Neural cell (in vitro differentiated cells): ENCODE data around the gene GORASP2. TPM values are rescaled to one million over a fixed set of nuclear protein-coding genes. Genes with fewer than 3 reads are reported as not detected.

Source experiments
- H2AFZ ChIP-seq: fragments of 200-600, 300-800 bp; sonication (generic), shearing (Covaris generic); 2 replicates; pipeline ENCODE4 v1.6.0; 2014; ENCODE audit warnings: low read depth, mild to moderate bottlenecking, antibody characterized with exemption, low read length, moderate library complexity
- H3F3A ChIP-seq: fragments of 200-600 bp; shearing (Covaris generic); 2 replicates; pipeline ENCODE4 v1.6.1; 2016; ENCODE audit warnings: mild to moderate bottlenecking, moderate library complexity, mixed read lengths, antibody characterized with exemption, low read length; ENCODE audit not compliant: insufficient read depth, poor library complexity, severe bottlenecking
- H3K27ac ChIP-seq: fragments of 200-600, 300-800 bp; sonication (generic), shearing (Covaris generic); 2 replicates; pipeline ENCODE4 v1.5.1; 2014; ENCODE audit warnings: mild to moderate bottlenecking, low read length, moderate library complexity
- H3K27me3 ChIP-seq: fragments of 300-800, 200-600 bp; sonication (generic), shearing (Covaris generic); 2 replicates; pipeline ENCODE4 v1.6.0; 2014; ENCODE audit warnings: mild to moderate bottlenecking, low read depth, low read length, moderate library complexity; ENCODE audit not compliant: insufficient read depth
- H3K36me3 ChIP-seq: fragments of 300-800, 200-600 bp; sonication (generic), shearing (Covaris generic); 2 replicates; pipeline ENCODE4 v1.5.1; 2014; ENCODE audit warnings: mild to moderate bottlenecking, antibody characterized with exemption, low read length, moderate library complexity; ENCODE audit not compliant: insufficient read depth
- H3K4me2 ChIP-seq: fragments of 300-800, 200-600 bp; sonication (generic), shearing (Covaris generic); 2 replicates; pipeline ENCODE4 v1.6.0; 2014; ENCODE audit warnings: mild to moderate bottlenecking, low read length
- H3K4me3 ChIP-seq: fragments of 300-800, 200-600 bp; sonication (generic), shearing (Covaris generic); 2 replicates; pipeline ENCODE4 v1.5.1; 2014; ENCODE audit warnings: mild to moderate bottlenecking, low read length, moderate library complexity
- H3K79me2 ChIP-seq: fragments of 200-600 bp; shearing (Covaris generic); replicated peaks from 2 replicates; pipeline ENCODE4 v1.6.0; 2014; ENCODE audit warnings: mild to moderate bottlenecking, low read length, moderate library complexity; ENCODE audit not compliant: insufficient read depth
- H3K9ac ChIP-seq: fragments of 300-800, 200-600 bp; sonication (generic), shearing (Covaris generic); 2 replicates; pipeline ENCODE4 v1.6.1; 2016; ENCODE audit warnings: mild to moderate bottlenecking, low read length, mixed read lengths
- H3K9me2 ChIP-seq: fragments of 200-600 bp; shearing (Covaris generic); 2 replicates; pipeline ENCODE4 v1.6.1; 2016; ENCODE audit warnings: mild to moderate bottlenecking, low read length, mixed read lengths; ENCODE audit not compliant: insufficient read depth
- H3K9me3 ChIP-seq: fragments of 200-600, 300-800 bp; sonication (generic), shearing (Covaris generic); 2 replicates; pipeline ENCODE4 v1.6.1; 2016; ENCODE audit warnings: mild to moderate bottlenecking, mixed run types, low read length, moderate library complexity, mixed read lengths
- H4K20me1 ChIP-seq: fragments of 200-600 bp; shearing (Covaris generic); 2 replicates; pipeline ENCODE4 v1.6.1; 2016; ENCODE audit warnings: mild to moderate bottlenecking, mixed run types; ENCODE audit not compliant: insufficient read depth
- EP300 ChIP-seq: fragments of 450-650 bp; conservative IDR thresholded peaks from 2 replicates; pipeline ENCODE4 v1.6.1; 2014; ENCODE audit warnings: antibody characterized with exemption, mild to moderate bottlenecking, moderate library complexity; ENCODE audit not compliant: poor library complexity, severe bottlenecking
- EZH2 ChIP-seq: fragments of 200-600, 300-800 bp; shearing (Covaris generic), sonication (generic); IDR thresholded peaks from 2 replicates; pipeline ENCODE4 v1.6.1; 2014; ENCODE audit warnings: antibody characterized with exemption, low read length, borderline replicate concordance, mild to moderate bottlenecking; ENCODE audit not compliant: insufficient read depth, poor library complexity, severe bottlenecking
- MXI1 ChIP-seq: fragments of 450-650 bp; conservative IDR thresholded peaks from 2 replicates; pipeline ENCODE4 v1.6.1; 2014; ENCODE audit warnings: antibody characterized with exemption, mild to moderate bottlenecking; ENCODE audit not compliant: poor library complexity, severe bottlenecking
- POLR2AphosphoS5 ChIP-seq: IDR thresholded peaks from 2 replicates; pipeline ENCODE4 v1.6.1; 2012
- RAD21 ChIP-seq: fragments of 450-650 bp; conservative IDR thresholded peaks from 2 replicates; pipeline ENCODE4 v1.6.1; 2014; ENCODE audit warnings: antibody characterized with exemption, mild to moderate bottlenecking, moderate library complexity
- REST ChIP-seq: IDR thresholded peaks from 2 replicates; pipeline ENCODE4 v1.6.1; 2012; ENCODE audit warnings: borderline replicate concordance
- SMC3 ChIP-seq: fragments of 450-650 bp; conservative IDR thresholded peaks from 2 replicates; pipeline ENCODE4 v1.6.1; 2014; ENCODE audit warnings: antibody characterized with exemption, mild to moderate bottlenecking, moderate library complexity; ENCODE audit not compliant: poor library complexity
- TAF1 ChIP-seq: IDR thresholded peaks from 2 replicates; pipeline ENCODE4 v1.6.1; 2012; ENCODE audit warnings: low read depth
- polyA plus RNA-seq: library from polyadenylated mRNA; depleted of rRNA; stranded (reverse); fragments of >200 nt; gene quantifications from 2 replicates; pipeline ENCODE4 v1.2.3, GENCODE V29; 2014
- TF ChIP-seq, protein P1 (sequence below): fragments of 450-650 bp; IDR thresholded peaks from 2 replicates; pipeline ENCODE4 v1.5.1; 2014; ENCODE audit warnings: antibody characterized with exemption, mild to moderate bottlenecking, moderate library complexity; ENCODE audit not compliant: poor library complexity, severe bottlenecking

GORASP2 gene
- polyA plus RNA-seq, 1 donor from 2014 or later: 20.4 TPM

DNA sequence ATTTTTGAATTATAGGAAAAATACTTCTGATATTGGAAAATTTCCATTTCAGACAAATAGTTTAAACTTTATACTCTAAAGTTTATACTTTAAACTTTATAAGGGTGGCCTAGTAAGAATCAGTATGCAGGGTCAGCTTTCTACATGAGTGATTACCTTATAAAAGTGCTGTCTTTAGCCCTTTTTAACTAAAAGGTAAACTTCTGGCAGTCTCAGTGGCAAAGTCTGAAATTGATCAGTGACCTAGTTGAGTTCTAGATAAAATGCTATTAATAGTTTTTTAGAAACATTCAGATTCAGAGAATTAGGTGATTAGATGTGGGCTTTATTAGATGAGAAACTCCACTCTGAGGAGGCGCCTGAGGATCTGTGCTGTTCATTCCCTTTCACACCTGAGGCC lies 15.5 kb downstream of the GORASP2 start:
- no peaks in the 10 kb centered on the region for H3K27me3 ChIP-seq
- no peaks in the 10 kb centered on the region for H4K20me1 ChIP-seq
- H3K9me2 ChIP-seq: no peaks in the 10 kb centered on the region
- no peak overlapping the region for H3K4me3 ChIP-seq
- H3K9ac ChIP-seq: no peak overlapping the region
- TF ChIP-seq MXI1 (no peak), REST (no peak), SMC3 (no peak), POLR2AphosphoS5 (no peak), EP300 (no peak), EZH2 (no peak), TAF1 (no peak), RAD21 (no peak)
- TF ChIP-seq, protein P1, sequence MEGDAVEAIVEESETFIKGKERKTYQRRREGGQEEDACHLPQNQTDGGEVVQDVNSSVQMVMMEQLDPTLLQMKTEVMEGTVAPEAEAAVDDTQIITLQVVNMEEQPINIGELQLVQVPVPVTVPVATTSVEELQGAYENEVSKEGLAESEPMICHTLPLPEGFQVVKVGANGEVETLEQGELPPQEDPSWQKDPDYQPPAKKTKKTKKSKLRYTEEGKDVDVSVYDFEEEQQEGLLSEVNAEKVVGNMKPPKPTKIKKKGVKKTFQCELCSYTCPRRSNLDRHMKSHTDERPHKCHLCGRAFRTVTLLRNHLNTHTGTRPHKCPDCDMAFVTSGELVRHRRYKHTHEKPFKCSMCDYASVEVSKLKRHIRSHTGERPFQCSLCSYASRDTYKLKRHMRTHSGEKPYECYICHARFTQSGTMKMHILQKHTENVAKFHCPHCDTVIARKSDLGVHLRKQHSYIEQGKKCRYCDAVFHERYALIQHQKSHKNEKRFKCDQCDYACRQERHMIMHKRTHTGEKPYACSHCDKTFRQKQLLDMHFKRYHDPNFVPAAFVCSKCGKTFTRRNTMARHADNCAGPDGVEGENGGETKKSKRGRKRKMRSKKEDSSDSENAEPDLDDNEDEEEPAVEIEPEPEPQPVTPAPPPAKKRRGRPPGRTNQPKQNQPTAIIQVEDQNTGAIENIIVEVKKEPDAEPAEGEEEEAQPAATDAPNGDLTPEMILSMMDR: no peak
- no peak overlapping the region for H3K4me2 ChIP-seq
- no peak overlapping the region for H2AFZ ChIP-seq
- H3K27ac ChIP-seq: no peak overlapping the region
- H3K9me3 ChIP-seq: no peaks in the 10 kb centered on the region
- H3F3A ChIP-seq: no peaks in the 10 kb centered on the region
- peaks cover 76% of the 10 kb centered on the region for H3K79me2 ChIP-seq
- no peaks in the 10 kb centered on the region for H3K36me3 ChIP-seq

DNA sequence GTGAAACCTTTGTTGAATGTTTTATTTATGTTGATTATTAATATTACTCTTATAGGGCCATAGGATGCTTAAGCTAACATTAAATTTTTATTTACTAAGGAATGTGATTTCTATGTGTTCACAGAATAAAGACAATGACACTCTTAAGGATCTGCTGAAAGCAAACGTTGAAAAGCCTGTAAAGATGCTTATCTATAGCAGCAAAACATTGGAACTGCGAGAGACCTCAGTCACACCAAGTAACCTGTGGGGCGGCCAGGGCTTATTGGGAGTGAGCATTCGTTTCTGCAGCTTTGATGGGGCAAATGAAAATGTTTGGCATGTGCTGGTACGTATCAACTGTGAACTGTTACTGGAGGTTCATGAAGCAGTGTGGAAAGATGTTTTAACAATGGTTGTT lies 20.4 kb downstream of the GORASP2 start:
- no peaks in the 10 kb centered on the region for H4K20me1 ChIP-seq
- H3K27ac ChIP-seq: no peak overlapping the region
- peaks cover 30% of the 10 kb centered on the region for H3K79me2 ChIP-seq
- H3K9me3 ChIP-seq: no peaks in the 10 kb centered on the region
- H3K36me3 ChIP-seq: peaks cover under 1% of the 10 kb centered on the region
- no peaks in the 10 kb centered on the region for H3F3A ChIP-seq
- no peak overlapping the region for H3K4me2 ChIP-seq
- no peaks in the 10 kb centered on the region for H3K27me3 ChIP-seq
- H3K4me3 ChIP-seq: no peak overlapping the region
- no peaks in the 10 kb centered on the region for H3K9me2 ChIP-seq
- H2AFZ ChIP-seq: no peak overlapping the region
- no peak overlapping the region for H3K9ac ChIP-seq
- TF ChIP-seq REST (no peak), RAD21 (no peak), MXI1 (no peak), EP300 (no peak), TAF1 (no peak), POLR2AphosphoS5 (no peak), SMC3 (no peak), EZH2 (no peak)
- TF ChIP-seq, protein P1: no peak
